GM10266 (cell line): ENCODE data around the gene KARS1.

Source experiments
- DNase-seq: peaks from one replicate; pipeline ENCODE4 v3.0.0; 2012; ENCODE audit errors: extremely low spot score
- TF ChIP-seq, protein P1 (sequence below): IDR thresholded peaks from 2 replicates; pipeline ENCODE4 v1.5.1; 2012; ENCODE audit warnings: mild to moderate bottlenecking, low read depth; ENCODE audit not compliant: control insufficient read depth, insufficient read depth; ENCODE audit errors: missing control alignments

KARS1 gene

DNA sequence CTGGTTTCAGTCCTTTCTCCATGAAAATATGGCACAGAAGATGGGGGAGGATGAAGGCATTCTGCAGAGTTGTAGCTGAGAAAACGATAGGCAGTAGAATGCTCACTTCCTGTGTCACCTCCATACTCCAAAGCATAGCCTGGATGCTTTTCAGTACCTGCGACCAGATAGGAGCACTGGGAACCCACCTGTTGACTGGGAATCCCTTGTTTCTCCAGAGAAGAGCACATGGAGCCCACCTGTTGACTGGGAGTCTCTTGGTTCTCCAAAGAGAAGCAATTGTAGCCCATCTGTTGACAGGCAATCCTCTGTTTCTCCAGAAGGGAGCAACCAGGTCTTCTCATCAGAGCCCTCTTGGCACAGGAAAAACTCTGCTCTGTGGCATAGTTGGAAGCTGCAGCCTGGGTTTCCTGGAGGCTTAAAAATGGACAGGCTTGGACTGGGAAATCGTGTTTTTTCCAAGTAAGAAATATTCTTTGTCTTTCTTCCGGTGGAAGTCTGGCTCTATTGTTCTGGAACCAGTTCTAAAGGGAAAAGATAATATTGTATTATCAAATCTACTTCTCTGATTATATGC is 13.3 kb upstream of the KARS1 start:
- no peak for DNase-seq
- TF ChIP-seq, protein P1, sequence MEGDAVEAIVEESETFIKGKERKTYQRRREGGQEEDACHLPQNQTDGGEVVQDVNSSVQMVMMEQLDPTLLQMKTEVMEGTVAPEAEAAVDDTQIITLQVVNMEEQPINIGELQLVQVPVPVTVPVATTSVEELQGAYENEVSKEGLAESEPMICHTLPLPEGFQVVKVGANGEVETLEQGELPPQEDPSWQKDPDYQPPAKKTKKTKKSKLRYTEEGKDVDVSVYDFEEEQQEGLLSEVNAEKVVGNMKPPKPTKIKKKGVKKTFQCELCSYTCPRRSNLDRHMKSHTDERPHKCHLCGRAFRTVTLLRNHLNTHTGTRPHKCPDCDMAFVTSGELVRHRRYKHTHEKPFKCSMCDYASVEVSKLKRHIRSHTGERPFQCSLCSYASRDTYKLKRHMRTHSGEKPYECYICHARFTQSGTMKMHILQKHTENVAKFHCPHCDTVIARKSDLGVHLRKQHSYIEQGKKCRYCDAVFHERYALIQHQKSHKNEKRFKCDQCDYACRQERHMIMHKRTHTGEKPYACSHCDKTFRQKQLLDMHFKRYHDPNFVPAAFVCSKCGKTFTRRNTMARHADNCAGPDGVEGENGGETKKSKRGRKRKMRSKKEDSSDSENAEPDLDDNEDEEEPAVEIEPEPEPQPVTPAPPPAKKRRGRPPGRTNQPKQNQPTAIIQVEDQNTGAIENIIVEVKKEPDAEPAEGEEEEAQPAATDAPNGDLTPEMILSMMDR = no peak

- no peak for DNase-seq
These were observed 12.9 kb upstream of the KARS1 start for GRCh38 chr16:75660321-75660720.

DNA sequence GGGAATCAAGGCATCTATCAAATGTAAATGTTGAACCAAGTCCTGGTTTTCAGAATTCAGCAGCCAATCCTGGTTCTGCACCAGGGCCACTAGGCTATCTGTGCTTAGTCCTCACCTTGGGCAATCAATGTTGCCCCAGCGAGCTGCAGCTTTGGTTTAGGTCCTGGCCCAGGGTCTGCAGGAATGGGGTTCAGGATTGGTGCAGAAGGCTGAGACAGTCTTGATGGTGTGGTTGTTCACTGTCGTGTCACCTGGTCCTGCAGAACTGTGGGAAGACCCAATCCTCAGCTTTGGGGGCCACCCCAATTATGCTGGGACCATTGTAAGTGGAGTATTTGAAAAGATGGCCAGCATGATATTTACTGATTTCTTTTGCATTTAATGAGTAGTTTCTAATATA is 10.7 kb upstream of the KARS1 start:
- TF ChIP-seq, protein P1 = no peak
- DNase-seq = no peak

More at GRCh38 chr16:75660321-75660720, 12.9 kb upstream of the KARS1 start:
- TF ChIP-seq, protein P1 = no peak

DNA sequence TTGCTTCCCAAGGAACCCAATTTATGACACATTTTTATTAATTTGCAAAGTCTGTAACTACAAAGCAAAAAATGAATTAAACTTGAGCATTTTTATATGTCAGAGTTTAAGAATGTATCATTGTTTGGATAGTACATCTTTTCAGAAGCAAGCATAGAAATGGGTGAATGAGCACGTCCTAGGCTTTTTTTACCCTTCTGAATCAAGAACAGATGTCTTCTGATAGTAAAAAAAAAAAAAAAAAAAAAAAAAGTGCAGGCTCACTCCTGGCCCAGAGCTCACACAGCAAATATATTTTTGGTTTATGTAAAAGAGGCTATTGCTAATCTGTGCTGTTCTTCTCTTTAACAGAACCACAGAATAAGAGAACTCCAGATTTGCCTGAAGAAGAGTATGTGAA is 6.5 kb upstream of the KARS1 start:
- no peak for DNase-seq
- TF ChIP-seq, protein P1 = no peak

DNA sequence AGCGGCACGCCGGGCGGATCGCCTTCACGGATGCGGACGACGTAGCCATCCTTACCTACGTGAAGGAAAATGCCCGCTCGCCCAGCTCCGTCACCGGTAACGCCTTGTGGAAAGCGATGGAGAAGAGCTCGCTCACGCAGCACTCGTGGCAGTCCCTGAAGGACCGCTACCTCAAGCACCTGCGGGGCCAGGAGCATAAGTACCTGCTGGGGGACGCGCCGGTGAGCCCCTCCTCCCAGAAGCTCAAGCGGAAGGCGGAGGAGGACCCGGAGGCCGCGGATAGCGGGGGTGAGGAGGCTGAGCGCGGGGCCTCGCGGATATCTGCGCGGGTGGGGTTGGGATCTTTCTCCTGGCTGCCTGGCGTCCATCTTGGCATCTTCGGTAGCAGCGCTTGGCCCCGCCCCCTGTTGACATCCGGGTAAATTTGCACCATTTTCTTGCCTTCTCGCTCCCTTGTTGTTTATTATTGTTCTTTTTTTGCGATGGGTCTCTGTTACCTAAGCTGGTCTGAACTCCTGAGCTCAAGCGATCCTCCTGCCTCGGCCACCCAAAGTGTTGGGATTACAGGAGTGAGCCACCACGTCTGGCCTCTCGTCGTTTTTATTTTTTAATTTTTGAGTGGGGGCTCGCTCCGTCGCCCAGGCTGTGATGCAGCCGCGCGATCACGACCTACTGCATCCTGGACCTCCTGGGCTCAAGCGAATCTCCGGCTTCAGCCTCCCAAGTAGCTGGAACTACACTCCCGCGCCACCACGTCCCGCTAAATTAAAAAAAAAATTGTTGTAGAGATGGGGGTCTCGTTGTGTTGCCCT is 1.0 kb upstream of the KARS1 start:
- DNase-seq = peak; percentile 82
- TF ChIP-seq, protein P1 = no peak

GRCh38 chr16:75647112-75647491 is 363 bp downstream of the KARS1 start:
- DNase-seq = no peak
- TF ChIP-seq, protein P1 = no peak
